GM23338 (cell line): Measurements from ENCODE around the gene F13A1. TPM values are rescaled to one million over a fixed set of nuclear protein-coding genes. Genes with fewer than 3 reads are reported as not detected.
A peak's percentile ranks its signal among the peaks of the same experiment; 100 is the strongest.

Experiments used
- ATAC-seq: fragments of 200-7000 bp; cut with Tn5 transposase; 3 replicates; pipeline ENCODE4 v1.9.1; 2020
- DNase-seq: peaks from one replicate; pipeline ENCODE4 v3.0.0-alpha.2; 2015; ENCODE audit warnings: low spot score
- H2AFZ ChIP-seq: fragments of 200-600 bp; sonication (generic); 2 replicates; pipeline ENCODE4 v1.8.0; 2016; ENCODE audit warnings: antibody characterized with exemption, mild to moderate bottlenecking, moderate library complexity
- H3F3A ChIP-seq: fragments of 200-600 bp; sonication (generic); replicated peaks from 2 replicates; pipeline ENCODE4 v1.8.0; 2017; ENCODE audit warnings: antibody characterized with exemption, mixed run types, low read depth
- H3K27ac ChIP-seq: fragments of 200-600 bp; sonication (generic); 2 replicates; pipeline ENCODE4 v1.6.1; 2016; ENCODE audit warnings: low read depth
- H3K27me3 ChIP-seq: fragments of 200-600 bp; sonication (generic); 2 replicates; pipeline ENCODE4 v1.8.0; 2016; ENCODE audit warnings: mild to moderate bottlenecking, mixed run types, moderate library complexity; ENCODE audit not compliant: insufficient read depth
- H3K36me3 ChIP-seq: fragments of 200-600 bp; sonication (generic); 2 replicates; pipeline ENCODE4 v1.8.0; 2016; ENCODE audit warnings: mild to moderate bottlenecking; ENCODE audit not compliant: insufficient read depth
- H3K4me1 ChIP-seq: fragments of 200-600 bp; sonication (generic); 2 replicates; pipeline ENCODE4 v1.8.0; 2016; ENCODE audit warnings: mild to moderate bottlenecking, moderate library complexity; ENCODE audit not compliant: insufficient read depth
- H3K4me2 ChIP-seq: fragments of 200-600 bp; sonication (generic); 2 replicates; pipeline ENCODE4 v1.7.1; 2017; ENCODE audit warnings: mixed run types
- H3K4me3 ChIP-seq: fragments of 200-600 bp; sonication (generic); 2 replicates; pipeline ENCODE4 v1.6.1; 2016; ENCODE audit warnings: mixed run types
- H3K79me2 ChIP-seq: fragments of 200-600 bp; sonication (generic); replicated peaks from 2 replicates; pipeline ENCODE4 v1.8.0; 2017; ENCODE audit warnings: mild to moderate bottlenecking; ENCODE audit not compliant: insufficient read depth
- H3K9me2 ChIP-seq: fragments of 200-600 bp; sonication (generic); 2 replicates; pipeline ENCODE4 v1.8.0; 2017; ENCODE audit not compliant: insufficient read depth
- H4K20me1 ChIP-seq: fragments of 200-600 bp; sonication (generic); replicated peaks from 2 replicates; pipeline ENCODE4 v1.8.0; 2017; ENCODE audit warnings: mild to moderate bottlenecking; ENCODE audit not compliant: insufficient read depth
- H3K27ac Mint-ChIP-seq: 2 replicates; pipeline ENCODE4 v1.8.0; 2020; ENCODE audit warnings: inconsistent platforms, mild to moderate bottlenecking, moderate library complexity, mixed read lengths
- H3K27me3 Mint-ChIP-seq: 3 replicates; pipeline ENCODE4 v1.8.0; 2022; ENCODE audit warnings: low read depth, mild to moderate bottlenecking, moderate library complexity, mixed read lengths, inconsistent platforms; ENCODE audit not compliant: insufficient read depth, poor library complexity
- H3K36me3 Mint-ChIP-seq: 3 replicates; pipeline ENCODE4 v1.8.0; 2021; ENCODE audit warnings: low read depth, mild to moderate bottlenecking, inconsistent platforms, moderate library complexity, mixed read lengths
- H3K4me1 Mint-ChIP-seq: 3 replicates; pipeline ENCODE4 v1.8.0; 2020; ENCODE audit warnings: mild to moderate bottlenecking, inconsistent platforms, mixed read lengths
- H3K4me3 Mint-ChIP-seq: 3 replicates; pipeline ENCODE4 v1.8.0; 2021; ENCODE audit warnings: moderate library complexity, mild to moderate bottlenecking, inconsistent platforms, mixed read lengths
- H3K9me3 Mint-ChIP-seq: 3 replicates; pipeline ENCODE4 v1.8.0; 2020; ENCODE audit warnings: moderate library complexity, mild to moderate bottlenecking, inconsistent platforms, mixed read lengths
- CREB1 ChIP-seq: fragments of 250-450 bp; sonication (Bioruptor Pico); IDR thresholded peaks from 2 replicates; pipeline ENCODE4 v1.5.0; 2020; ENCODE audit warnings: low read depth, mild to moderate bottlenecking, moderate library complexity
- EZH2 ChIP-seq: fragments of 200-600 bp; sonication (generic); IDR thresholded peaks from one replicate; pipeline ENCODE4 v1.8.0; 2017; ENCODE audit warnings: antibody characterized with exemption, mild to moderate bottlenecking, low read depth; ENCODE audit not compliant: unreplicated experiment
- EZH2phosphoT487 ChIP-seq: fragments of 200-600 bp; sonication (generic); IDR thresholded peaks from one replicate; pipeline ENCODE4 v1.8.1; 2018; ENCODE audit warnings: antibody characterized with exemption; ENCODE audit not compliant: unreplicated experiment
- NANOG ChIP-seq: IDR thresholded peaks from 2 replicates; pipeline ENCODE4 v1.6.1; 2016; ENCODE audit warnings: antibody characterized with exemption, borderline replicate concordance
- ZNF114 ChIP-seq: fragments of 250-450 bp; sonication (Bioruptor Pico); IDR thresholded peaks from 2 replicates; pipeline ENCODE4 v1.5.0; 2020; ENCODE audit warnings: mild to moderate bottlenecking, moderate library complexity
- polyA plus RNA-seq: library from polyadenylated mRNA; unstranded; fragments of >200 nt; fragmentation: Nextera tagmentation; extraction: Ambion mirVana; gene quantifications from 2 replicates; pipeline ENCODE4 v1.2.1, GENCODE V29; 2016
- total RNA-seq: library from RNA; depleted of rRNA; stranded (reverse); fragments of >200 nt; shearing (Covaris generic); gene quantifications from 2 replicates; pipeline ENCODE4 v1.2.3, GENCODE V29; 2014
- TF ChIP-seq, protein P1 (sequence below): fragments of 250-450 bp; sonication (Bioruptor Pico); IDR thresholded peaks from 2 replicates; pipeline ENCODE4 v1.5.0; 2020; ENCODE audit warnings: mild to moderate bottlenecking, moderate library complexity
- TF ChIP-seq, protein P2 (sequence below): IDR thresholded peaks from one replicate; pipeline ENCODE4 v1.6.1; 2018; ENCODE audit warnings: antibody characterized with exemption; ENCODE audit not compliant: unreplicated experiment

The F13A1 gene
- total and polyA plus RNA-seq, 2 experiments from 2014 or later, result 0.31 to 0.32 TPM

DNA sequence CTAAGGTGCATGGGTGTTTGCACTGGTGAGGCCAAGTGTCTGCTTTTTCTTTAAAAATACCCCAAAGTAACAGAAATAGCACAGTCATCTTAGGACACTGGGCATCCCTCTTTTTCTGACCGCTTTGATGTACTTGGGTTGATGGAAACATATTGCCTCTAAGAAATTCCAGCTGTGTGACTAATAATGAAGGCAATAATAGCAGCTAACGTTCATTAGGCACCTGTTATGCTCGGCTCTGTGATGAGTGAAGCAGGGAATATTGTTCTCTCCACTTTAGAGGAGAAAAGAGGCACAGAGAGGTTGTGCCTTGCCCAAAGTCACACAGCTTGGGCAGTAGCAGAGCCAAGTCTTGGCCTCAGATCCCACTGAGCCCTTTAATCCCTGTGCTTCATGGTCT is 100.7 kb downstream of the F13A1 start (continued):
- TF ChIP-seq, protein P1, sequence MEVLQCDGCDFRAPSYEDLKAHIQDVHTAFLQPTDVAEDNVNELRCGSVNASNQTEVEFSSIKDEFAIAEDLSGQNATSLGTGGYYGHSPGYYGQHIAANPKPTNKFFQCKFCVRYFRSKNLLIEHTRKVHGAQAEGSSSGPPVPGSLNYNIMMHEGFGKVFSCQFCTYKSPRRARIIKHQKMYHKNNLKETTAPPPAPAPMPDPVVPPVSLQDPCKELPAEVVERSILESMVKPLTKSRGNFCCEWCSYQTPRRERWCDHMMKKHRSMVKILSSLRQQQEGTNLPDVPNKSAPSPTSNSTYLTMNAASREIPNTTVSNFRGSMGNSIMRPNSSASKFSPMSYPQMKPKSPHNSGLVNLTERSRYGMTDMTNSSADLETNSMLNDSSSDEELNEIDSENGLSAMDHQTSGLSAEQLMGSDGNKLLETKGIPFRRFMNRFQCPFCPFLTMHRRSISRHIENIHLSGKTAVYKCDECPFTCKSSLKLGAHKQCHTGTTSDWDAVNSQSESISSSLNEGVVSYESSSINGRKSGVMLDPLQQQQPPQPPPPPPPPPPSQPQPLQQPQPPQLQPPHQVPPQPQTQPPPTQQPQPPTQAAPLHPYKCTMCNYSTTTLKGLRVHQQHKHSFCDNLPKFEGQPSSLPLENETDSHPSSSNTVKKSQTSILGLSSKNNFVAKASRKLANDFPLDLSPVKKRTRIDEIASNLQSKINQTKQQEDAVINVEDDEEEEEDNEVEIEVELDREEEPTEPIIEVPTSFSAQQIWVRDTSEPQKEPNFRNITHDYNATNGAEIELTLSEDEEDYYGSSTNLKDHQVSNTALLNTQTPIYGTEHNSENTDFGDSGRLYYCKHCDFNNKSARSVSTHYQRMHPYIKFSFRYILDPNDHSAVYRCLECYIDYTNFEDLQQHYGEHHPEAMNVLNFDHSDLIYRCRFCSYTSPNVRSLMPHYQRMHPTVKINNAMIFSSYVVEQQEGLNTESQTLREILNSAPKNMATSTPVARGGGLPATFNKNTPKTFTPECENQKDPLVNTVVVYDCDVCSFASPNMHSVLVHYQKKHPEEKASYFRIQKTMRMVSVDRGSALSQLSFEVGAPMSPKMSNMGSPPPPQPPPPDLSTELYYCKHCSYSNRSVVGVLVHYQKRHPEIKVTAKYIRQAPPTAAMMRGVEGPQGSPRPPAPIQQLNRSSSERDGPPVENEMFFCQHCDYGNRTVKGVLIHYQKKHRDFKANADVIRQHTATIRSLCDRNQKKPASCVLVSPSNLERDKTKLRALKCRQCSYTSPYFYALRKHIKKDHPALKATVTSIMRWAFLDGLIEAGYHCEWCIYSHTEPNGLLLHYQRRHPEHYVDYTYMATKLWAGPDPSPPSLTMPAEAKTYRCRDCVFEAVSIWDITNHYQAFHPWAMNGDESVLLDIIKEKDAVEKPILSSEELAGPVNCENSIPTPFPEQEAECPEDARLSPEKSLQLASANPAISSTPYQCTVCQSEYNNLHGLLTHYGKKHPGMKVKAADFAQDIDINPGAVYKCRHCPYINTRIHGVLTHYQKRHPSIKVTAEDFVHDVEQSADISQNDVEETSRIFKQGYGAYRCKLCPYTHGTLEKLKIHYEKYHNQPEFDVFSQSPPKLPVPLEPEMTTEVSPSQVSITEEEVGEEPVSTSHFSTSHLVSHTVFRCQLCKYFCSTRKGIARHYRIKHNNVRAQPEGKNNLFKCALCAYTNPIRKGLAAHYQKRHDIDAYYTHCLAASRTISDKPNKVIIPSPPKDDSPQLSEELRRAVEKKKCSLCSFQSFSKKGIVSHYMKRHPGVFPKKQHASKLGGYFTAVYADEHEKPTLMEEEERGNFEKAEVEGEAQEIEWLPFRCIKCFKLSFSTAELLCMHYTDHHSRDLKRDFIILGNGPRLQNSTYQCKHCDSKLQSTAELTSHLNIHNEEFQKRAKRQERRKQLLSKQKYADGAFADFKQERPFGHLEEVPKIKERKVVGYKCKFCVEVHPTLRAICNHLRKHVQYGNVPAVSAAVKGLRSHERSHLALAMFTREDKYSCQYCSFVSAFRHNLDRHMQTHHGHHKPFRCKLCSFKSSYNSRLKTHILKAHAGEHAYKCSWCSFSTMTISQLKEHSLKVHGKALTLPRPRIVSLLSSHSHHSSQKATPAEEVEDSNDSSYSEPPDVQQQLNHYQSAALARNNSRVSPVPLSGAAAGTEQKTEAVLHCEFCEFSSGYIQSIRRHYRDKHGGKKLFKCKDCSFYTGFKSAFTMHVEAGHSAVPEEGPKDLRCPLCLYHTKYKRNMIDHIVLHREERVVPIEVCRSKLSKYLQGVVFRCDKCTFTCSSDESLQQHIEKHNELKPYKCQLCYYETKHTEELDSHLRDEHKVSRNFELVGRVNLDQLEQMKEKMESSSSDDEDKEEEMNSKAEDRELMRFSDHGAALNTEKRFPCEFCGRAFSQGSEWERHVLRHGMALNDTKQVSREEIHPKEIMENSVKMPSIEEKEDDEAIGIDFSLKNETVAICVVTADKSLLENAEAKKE (CRISPR knock-in tag), result no peak
- TF ChIP-seq ZNF114 (CRISPR knock-in tag), result no peak

- Histone ChIP-seq H3K79me2 (no peaks in the 10 kb centered on the region), H4K20me1 (no peaks in the 10 kb centered on the region), H2AFZ (no peak overlapping the region), H3K4me1 (no peaks in the 10 kb centered on the region), H3F3A (no peaks in the 10 kb centered on the region), H3K4me3 (no peak overlapping the region), H3K9me2 (no peaks in the 10 kb centered on the region), H3K4me2 (no peak overlapping the region), H3K27me3 (no peaks in the 10 kb centered on the region), H3K27ac (no peak overlapping the region), H3K36me3 (no peaks in the 10 kb centered on the region)
- Mint-ChIP-seq H3K27me3 (peaks cover 4% of the 10 kb centered on the region), H3K4me3 (no peak overlapping the region), H3K27ac (peak overlapping the region; percentile 59; the same call in 1 of the 2 replicates), H3K4me1 (no peaks in the 10 kb centered on the region), H3K9me3 (no peaks in the 10 kb centered on the region), H3K36me3 (no peaks in the 10 kb centered on the region)
- no peak for ATAC-seq
- no peak for DNase-seq
- TF ChIP-seq CREB1 (CRISPR knock-in tag), result no peak
- TF ChIP-seq, protein P2, sequence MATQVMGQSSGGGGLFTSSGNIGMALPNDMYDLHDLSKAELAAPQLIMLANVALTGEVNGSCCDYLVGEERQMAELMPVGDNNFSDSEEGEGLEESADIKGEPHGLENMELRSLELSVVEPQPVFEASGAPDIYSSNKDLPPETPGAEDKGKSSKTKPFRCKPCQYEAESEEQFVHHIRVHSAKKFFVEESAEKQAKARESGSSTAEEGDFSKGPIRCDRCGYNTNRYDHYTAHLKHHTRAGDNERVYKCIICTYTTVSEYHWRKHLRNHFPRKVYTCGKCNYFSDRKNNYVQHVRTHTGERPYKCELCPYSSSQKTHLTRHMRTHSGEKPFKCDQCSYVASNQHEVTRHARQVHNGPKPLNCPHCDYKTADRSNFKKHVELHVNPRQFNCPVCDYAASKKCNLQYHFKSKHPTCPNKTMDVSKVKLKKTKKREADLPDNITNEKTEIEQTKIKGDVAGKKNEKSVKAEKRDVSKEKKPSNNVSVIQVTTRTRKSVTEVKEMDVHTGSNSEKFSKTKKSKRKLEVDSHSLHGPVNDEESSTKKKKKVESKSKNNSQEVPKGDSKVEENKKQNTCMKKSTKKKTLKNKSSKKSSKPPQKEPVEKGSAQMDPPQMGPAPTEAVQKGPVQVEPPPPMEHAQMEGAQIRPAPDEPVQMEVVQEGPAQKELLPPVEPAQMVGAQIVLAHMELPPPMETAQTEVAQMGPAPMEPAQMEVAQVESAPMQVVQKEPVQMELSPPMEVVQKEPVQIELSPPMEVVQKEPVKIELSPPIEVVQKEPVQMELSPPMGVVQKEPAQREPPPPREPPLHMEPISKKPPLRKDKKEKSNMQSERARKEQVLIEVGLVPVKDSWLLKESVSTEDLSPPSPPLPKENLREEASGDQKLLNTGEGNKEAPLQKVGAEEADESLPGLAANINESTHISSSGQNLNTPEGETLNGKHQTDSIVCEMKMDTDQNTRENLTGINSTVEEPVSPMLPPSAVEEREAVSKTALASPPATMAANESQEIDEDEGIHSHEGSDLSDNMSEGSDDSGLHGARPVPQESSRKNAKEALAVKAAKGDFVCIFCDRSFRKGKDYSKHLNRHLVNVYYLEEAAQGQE, result no peak
- TF ChIP-seq NANOG, result no peak
- no peak for TF ChIP-seq EZH2
- TF ChIP-seq EZH2phosphoT487, result no peak
These were observed 101.7 kb downstream of the F13A1 start for GRCh38 chr6:6218759-6219085.
